Ovary (tissue), 9 donors: ENCODE results near the gene AK3. TPM values are rescaled to one million over a fixed set of nuclear protein-coding genes. Genes with fewer than 3 reads are reported as not detected.

Experiments used
- DNase-seq, 5 donors: peaks; one replicate each; pipeline ENCODE4 v3.0.0-alpha.2; 2019 to 2020
- H3K27ac ChIP-seq, 2 donors: fragments of 200-600 bp; one replicate each; pipeline versions ENCODE4 v1.5.1 to v1.8.0; 2019 to 2022
- H3K27me3 ChIP-seq: fragments of 200-600 bp; one replicate; pipeline ENCODE4 v1.8.0; 2022
- H3K36me3 ChIP-seq: fragments of 200-600 bp; sonication (generic); one replicate; pipeline ENCODE4 v1.5.1; 2019
- H3K4me1 ChIP-seq: one replicate; pipeline ENCODE4 v1.8.1; 2013; ENCODE audit warnings: mild to moderate bottlenecking, moderate library complexity; ENCODE audit not compliant: insufficient read depth
- H3K4me3 ChIP-seq: fragments of 200-600 bp; sonication (generic); one replicate; pipeline ENCODE4 v1.5.1; 2017
- H3K9me3 ChIP-seq, 2 donors: fragments of 200-600 bp in 1 of 2; sonication (generic) in 1 of 2; one replicate each; pipeline versions ENCODE4 v1.5.1 to v1.8.1; 2013 to 2019; ENCODE audit warnings: mild to moderate bottlenecking in 1 of 2, moderate library complexity in 1 of 2
- EP300 ChIP-seq: sonication (generic); formaldehyde crosslinking; IDR thresholded peaks from one replicate; pipeline ENCODE4 v1.6.1; 2017; ENCODE audit warnings: antibody characterized with exemption
- POLR2A ChIP-seq: fragments of 450-650 bp; IDR thresholded peaks from one replicate; pipeline ENCODE4 v1.6.1; 2017; ENCODE audit warnings: antibody characterized with exemption, mild to moderate bottlenecking, moderate library complexity
- WGBS, 3 donors: extraction: QIAGEN DNeasy Blood & Tissue Kit in 1 of 3; methylation state at CpG; one replicate each; pipeline versions ENCODE4 v1.1.5 to v1.1.7; 2013 to 2017; 5-methylcytosine and 5-hydroxymethylcytosine counted together
- intact Hi-C, 4 donors: fragments of 100-400 bp; cut with DNase I; formaldehyde crosslinking; loops; one replicate each; pipeline versions ENCODE4 v1.11.0 to v1.15.1; 2022 to 2023
- polyA plus RNA-seq, 2 donors: library from polyadenylated mRNA; stranded (reverse); fragments of 200-250 nt in 1 of 2; fragments of 350-450 nt in 1 of 2; fragmentation: Illumina TruSeq in 1 of 2; extraction: RNeasy Lipid Tissue Mini Kit (QIAGEN cat#74804) in 1 of 2; gene quantifications; one replicate each; pipeline ENCODE4 v1.2.3, GENCODE V29; 2013 to 2014
- total RNA-seq, 7 donors: library from RNA; depleted of rRNA in 2 of 7; stranded (reverse); fragments of >200 nt in 2 of 7; fragmentation: NEBNext Ultra II Directional in 3 of 7; extraction: Animal tissue kit (Norgen Biotek cat#: 25700) in 3 of 7; gene quantifications; one replicate each; pipeline versions ENCODE4 v1.1.0 to v1.2.4, GENCODE V29; 2016 to 2023
- TF ChIP-seq, protein P1 (sequence below), 3 donors: fragments of 450-650 bp in 2 of 3; fragments of 200-600 bp in 1 of 3; IDR thresholded peaks; one replicate each; pipeline versions ENCODE4 v1.5.1 to v1.8.0; 2016 to 2022; ENCODE audit warnings: antibody characterized with exemption in 3 of 3, mild to moderate bottlenecking in 1 of 3
- donor health status: DM: no; HTN: no; CAD: no; lungs with moderate emphysema.
- donor health status: DM: no; HTN: no; CAD: no.
- donor health status: Bipolar disorder and iron deficiency.
- donor health status: DM: yes; HTN: yes; CAD: no.
- donor health status: DM: no; HTN: no; CAD: no.
- donor health status: DM: yes; HTN: yes; CAD: no.

The AK3 gene
- total and polyA plus RNA-seq, 9 donors = 49.8 to 88.7 (median 59.5) TPM

GRCh38 chr9:4690144-4690543 is 50.9 kb downstream of the AK3 start:
- WGBS, 3 donors = 87 to 91% (median 89%) methylated on average over 4 of the region's 4 CpGs
- Histone ChIP-seq H3K4me3 (no peak overlapping the region), H3K4me1 (peaks cover 15% of the 10 kb centered on the region), H3K27me3 (no peaks in the 10 kb centered on the region), H3K36me3 (no peaks in the 10 kb centered on the region), H3K9me3 (no peaks in the 10 kb centered on the region), H3K27ac (no peak overlapping the region)
- DNase-seq = no peak
- intact Hi-C loops = loop anchor here in 1 of 4 donors (5.0 kb wide), 1 partner anchor 52 kb away; the partner anchor contains the start of gene AK3
- no peak for TF ChIP-seq POLR2A
- no peak for TF ChIP-seq EP300
- TF ChIP-seq, protein P1, sequence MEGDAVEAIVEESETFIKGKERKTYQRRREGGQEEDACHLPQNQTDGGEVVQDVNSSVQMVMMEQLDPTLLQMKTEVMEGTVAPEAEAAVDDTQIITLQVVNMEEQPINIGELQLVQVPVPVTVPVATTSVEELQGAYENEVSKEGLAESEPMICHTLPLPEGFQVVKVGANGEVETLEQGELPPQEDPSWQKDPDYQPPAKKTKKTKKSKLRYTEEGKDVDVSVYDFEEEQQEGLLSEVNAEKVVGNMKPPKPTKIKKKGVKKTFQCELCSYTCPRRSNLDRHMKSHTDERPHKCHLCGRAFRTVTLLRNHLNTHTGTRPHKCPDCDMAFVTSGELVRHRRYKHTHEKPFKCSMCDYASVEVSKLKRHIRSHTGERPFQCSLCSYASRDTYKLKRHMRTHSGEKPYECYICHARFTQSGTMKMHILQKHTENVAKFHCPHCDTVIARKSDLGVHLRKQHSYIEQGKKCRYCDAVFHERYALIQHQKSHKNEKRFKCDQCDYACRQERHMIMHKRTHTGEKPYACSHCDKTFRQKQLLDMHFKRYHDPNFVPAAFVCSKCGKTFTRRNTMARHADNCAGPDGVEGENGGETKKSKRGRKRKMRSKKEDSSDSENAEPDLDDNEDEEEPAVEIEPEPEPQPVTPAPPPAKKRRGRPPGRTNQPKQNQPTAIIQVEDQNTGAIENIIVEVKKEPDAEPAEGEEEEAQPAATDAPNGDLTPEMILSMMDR (IDR thresholded peaks at IDR 0.05) = no peak

DNA sequence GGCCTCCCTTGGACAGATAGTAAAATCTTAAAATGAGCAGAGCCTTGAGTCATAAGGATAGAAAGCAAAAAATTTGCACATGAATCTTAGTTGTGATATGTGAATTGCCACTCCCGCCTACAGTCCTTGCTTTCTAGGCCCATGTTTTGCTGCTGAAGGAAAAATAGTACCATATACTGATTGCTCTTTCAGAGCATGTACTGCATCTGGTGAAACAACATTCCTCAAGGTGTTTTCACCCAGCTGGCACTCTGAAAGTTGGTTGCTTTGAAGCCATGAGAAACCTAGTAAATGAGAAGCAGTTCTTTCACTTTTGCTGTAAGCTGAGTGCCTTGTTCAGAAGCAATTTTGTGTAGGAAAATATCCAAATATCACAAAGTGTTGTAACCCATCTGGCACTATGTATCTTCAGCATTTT is 51.3 kb downstream of the AK3 start:
- intact Hi-C loops = loop anchor here in 1 of 4 donors (5.0 kb wide), 1 partner anchor 53 kb away; the partner anchor contains the start of gene AK3
- TF ChIP-seq EP300 = no peak
- TF ChIP-seq POLR2A = no peak
- TF ChIP-seq, protein P1 (IDR thresholded peaks at IDR 0.05) = no peak
- no peaks in the 10 kb centered on the region for H3K27me3 ChIP-seq
- H3K27ac ChIP-seq = no peak overlapping the region
- DNase-seq = no peak
- peaks cover 16% of the 10 kb centered on the region for H3K4me1 ChIP-seq
- no peak overlapping the region for H3K4me3 ChIP-seq
- no peaks in the 10 kb centered on the region for H3K36me3 ChIP-seq
- 29 to 48% (median 31%) methylated on average over 1 of the region's 1 CpG for WGBS, 3 donors
- H3K9me3 ChIP-seq = no peaks in the 10 kb centered on the region

DNA sequence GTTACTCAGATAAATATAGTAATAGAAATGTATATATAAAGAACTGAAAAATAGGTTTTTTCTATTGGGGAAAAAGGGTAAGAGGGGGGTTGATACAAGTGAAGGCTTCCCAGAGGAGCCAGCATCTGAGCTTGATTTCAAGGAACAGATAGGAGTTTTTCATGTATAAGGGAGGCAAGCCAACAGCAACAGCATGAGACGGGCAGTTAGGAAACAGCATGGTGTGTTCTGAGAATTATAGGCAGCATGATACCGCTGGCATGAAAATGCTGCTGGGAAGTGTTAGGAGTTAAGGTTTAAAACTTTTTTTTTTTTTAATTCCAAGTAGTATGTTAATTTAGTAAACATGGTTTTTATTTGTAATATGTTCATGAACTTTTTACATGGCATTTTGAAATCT is 52.0 kb downstream of the AK3 start:
- DNase-seq = no peak
- Histone ChIP-seq H3K4me3 (no peak overlapping the region), H3K27me3 (no peaks in the 10 kb centered on the region), H3K9me3 (no peaks in the 10 kb centered on the region), H3K4me1 (peaks cover 16% of the 10 kb centered on the region), H3K27ac (no peak overlapping the region), H3K36me3 (no peaks in the 10 kb centered on the region)
- 31 to 54% (median 42%) methylated on average over 2 of the region's 2 CpGs for WGBS, 3 donors
- intact Hi-C loops = no loop called here
- TF ChIP-seq, protein P1 (IDR thresholded peaks at IDR 0.05) = no peak
- TF ChIP-seq POLR2A (no peak), EP300 (no peak)

DNA sequence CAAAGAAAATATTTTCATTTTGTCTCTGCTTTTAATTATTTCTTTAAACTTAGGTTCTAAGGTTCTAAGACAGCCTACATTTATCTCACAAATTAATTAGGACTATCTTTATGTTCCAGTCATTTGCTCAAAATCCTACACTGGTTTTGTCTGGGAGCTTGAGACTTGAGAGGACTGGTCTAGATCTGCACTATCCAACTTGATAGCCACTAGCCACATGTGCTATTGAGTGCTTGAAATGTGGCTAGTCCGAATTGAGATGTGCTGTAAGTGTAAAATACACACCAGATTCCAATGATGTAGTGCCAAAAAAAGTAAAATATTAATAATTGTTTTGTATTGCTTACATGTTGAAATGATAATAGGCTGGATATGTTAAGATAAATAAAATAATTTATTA is 54.4 kb downstream of the AK3 start:
- H3K27me3 ChIP-seq = no peaks in the 10 kb centered on the region
- no peak overlapping the region for H3K4me3 ChIP-seq
- no peak for DNase-seq
- 2 to 16% (median 9%) methylated on average over 1 of the region's 1 CpG for WGBS, 3 donors
- no peak overlapping the region for H3K27ac ChIP-seq
- intact Hi-C loops = no loop called here
- no peaks in the 10 kb centered on the region for H3K36me3 ChIP-seq
- peaks cover 16% of the 10 kb centered on the region for H3K4me1 ChIP-seq
- TF ChIP-seq, protein P1 (IDR thresholded peaks at IDR 0.05) = no peak
- TF ChIP-seq POLR2A (no peak), EP300 (no peak)
- H3K9me3 ChIP-seq = no peaks in the 10 kb centered on the region
